ENCODE measurements around the gene APOLD1.

The APOLD1 gene

DNA sequence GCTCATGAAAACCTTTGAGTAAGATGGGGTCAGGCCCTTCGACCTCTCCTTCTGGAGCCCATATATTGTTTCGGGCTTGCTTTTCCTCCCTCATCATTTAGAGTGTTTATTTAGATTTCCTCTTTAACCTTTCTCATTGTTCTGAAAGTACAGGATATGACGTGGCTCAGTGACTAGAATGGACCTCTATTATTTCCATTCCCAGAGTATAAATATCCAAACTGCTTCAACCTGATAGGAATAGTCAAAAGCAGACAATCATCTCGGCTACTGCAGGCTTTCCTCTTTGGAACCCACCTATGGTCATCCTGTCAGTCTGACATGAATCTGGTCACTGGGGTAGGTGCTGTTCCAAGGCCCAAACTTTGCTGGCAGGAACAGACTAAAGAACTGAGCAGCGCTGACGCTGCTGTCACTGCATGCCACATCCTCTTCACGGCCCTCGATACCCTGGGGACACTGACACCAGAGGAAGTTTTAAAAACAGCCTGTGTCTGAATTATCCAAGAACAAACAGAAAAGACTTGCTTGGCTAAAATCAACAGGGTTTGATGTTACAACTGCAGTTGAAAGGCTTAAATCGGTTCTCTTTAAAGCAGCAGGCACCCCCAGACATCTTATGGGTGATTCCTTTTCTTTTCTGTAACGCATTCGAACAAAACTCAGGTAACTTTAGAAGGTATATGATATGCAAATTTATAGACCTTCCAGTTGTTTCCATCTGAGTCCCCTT, 22.7 kb downstream of the APOLD1 start:
- no peak for DNase-seq (ENCODE audit: low read depth)
- TF ChIP-seq, protein P1, sequence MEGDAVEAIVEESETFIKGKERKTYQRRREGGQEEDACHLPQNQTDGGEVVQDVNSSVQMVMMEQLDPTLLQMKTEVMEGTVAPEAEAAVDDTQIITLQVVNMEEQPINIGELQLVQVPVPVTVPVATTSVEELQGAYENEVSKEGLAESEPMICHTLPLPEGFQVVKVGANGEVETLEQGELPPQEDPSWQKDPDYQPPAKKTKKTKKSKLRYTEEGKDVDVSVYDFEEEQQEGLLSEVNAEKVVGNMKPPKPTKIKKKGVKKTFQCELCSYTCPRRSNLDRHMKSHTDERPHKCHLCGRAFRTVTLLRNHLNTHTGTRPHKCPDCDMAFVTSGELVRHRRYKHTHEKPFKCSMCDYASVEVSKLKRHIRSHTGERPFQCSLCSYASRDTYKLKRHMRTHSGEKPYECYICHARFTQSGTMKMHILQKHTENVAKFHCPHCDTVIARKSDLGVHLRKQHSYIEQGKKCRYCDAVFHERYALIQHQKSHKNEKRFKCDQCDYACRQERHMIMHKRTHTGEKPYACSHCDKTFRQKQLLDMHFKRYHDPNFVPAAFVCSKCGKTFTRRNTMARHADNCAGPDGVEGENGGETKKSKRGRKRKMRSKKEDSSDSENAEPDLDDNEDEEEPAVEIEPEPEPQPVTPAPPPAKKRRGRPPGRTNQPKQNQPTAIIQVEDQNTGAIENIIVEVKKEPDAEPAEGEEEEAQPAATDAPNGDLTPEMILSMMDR (conservative IDR thresholded peaks at IDR 0.05; ENCODE audit: low read depth, low read length) = no peak
- no peak overlapping the region for H3K4me3 ChIP-seq (ENCODE audit: low read depth, low read length)

DNA sequence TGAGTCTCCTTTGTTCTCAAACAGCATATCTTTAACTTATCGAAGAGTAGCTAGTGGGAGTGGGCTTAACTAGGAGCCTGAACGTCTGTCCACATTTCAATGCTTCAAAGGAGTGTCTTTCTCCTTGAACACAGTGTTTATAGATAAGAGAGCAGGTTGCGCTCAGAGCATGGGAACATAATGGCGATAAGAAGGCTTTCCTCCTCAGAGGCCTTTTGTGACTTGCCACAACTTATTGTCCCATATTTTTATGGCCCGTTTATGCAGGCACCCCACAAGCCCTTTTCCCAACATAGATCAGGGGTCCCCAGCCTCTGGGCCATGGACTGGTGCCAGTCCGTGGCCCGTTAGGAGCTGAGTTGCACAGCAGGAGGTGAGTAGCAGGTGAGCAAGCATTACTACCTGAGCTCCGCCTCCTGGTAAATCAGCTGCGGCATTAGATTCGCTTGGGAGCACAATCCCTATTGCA, 25.1 kb downstream of the APOLD1 start:
- no peak overlapping the region for H3K4me3 ChIP-seq (ENCODE audit: low read depth, low read length)
- no peak for DNase-seq (ENCODE audit: low read depth)
- TF ChIP-seq, protein P1 (conservative IDR thresholded peaks at IDR 0.05; ENCODE audit: low read depth, low read length) = no peak

DNA sequence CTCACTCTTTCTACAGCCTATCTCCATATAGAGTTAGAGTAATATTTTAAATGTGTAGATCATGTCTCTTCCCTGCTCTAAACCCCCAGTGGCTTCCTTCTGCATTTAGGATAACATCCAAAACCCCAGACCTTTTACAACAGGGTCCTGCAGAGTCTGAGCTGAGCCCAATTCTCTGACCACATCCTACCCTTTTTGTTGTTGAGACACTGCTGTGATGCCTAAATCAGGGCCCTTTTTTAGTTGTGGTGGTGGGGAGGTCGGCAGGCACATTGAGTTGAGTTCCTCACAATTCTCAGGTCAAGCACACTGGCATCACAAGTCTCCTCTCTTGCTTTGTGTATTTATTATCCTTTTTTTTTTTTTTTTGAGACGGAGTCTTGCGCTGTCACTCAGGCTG, 25.9 kb downstream of the APOLD1 start:
- TF ChIP-seq, protein P1 (conservative IDR thresholded peaks at IDR 0.05; ENCODE audit: low read depth, low read length) = no peak
- DNase-seq (ENCODE audit: low read depth) = no peak
- no peak overlapping the region for H3K4me3 ChIP-seq (ENCODE audit: low read depth, low read length)

DNA sequence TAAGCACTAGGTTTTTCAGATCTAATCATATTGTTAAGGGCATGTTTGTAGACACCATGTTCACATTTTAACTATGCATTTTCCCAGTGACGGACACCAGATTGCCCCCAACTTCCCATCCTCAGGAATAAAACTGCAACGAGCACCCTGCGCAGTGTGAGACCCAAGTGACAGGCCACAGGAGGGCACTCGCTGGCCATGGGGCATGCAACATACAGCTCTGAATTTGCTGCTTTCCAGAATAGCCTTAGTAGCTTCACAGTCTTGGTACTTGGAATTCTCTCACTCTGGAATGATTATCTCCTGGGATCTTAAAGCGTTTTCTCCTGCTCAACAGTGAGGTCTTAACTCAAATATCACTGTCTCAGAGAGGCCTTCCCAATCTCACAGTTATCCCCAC, 26.7 kb downstream of the APOLD1 start:
- TF ChIP-seq, protein P1 (conservative IDR thresholded peaks at IDR 0.05; ENCODE audit: low read depth, low read length) = no peak
- DNase-seq (ENCODE audit: low read depth) = no peak
- no peak overlapping the region for H3K4me3 ChIP-seq (ENCODE audit: low read depth, low read length)

DNA sequence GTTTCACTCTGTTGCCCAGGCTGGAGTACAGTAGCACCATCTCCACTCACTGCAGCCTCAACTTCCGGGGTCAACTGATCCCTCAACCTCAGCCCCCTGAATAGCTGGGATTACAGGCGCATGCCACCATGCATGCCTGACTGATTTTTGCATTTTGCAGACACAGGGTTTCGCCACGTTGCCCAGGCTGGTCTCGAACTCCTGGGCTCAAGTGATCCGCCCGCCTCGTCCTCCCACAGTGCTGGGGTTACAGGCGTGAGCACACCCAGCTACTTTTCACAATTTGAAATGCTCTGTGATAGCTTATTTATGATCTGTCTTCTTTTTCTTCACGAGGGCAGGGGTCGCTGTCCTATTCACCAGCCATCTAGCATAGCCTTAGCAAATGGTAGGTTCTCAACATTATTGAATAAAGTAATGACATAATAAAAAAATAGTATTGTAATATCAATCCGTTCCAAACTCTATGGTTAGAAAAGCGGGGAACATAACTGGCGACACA, 27.2 kb downstream of the APOLD1 start:
- no peak overlapping the region for H3K4me3 ChIP-seq (ENCODE audit: low read depth, low read length)
- TF ChIP-seq, protein P1 (conservative IDR thresholded peaks at IDR 0.05; ENCODE audit: low read depth, low read length) = no peak
- DNase-seq (ENCODE audit: low read depth) = no peak

DNA sequence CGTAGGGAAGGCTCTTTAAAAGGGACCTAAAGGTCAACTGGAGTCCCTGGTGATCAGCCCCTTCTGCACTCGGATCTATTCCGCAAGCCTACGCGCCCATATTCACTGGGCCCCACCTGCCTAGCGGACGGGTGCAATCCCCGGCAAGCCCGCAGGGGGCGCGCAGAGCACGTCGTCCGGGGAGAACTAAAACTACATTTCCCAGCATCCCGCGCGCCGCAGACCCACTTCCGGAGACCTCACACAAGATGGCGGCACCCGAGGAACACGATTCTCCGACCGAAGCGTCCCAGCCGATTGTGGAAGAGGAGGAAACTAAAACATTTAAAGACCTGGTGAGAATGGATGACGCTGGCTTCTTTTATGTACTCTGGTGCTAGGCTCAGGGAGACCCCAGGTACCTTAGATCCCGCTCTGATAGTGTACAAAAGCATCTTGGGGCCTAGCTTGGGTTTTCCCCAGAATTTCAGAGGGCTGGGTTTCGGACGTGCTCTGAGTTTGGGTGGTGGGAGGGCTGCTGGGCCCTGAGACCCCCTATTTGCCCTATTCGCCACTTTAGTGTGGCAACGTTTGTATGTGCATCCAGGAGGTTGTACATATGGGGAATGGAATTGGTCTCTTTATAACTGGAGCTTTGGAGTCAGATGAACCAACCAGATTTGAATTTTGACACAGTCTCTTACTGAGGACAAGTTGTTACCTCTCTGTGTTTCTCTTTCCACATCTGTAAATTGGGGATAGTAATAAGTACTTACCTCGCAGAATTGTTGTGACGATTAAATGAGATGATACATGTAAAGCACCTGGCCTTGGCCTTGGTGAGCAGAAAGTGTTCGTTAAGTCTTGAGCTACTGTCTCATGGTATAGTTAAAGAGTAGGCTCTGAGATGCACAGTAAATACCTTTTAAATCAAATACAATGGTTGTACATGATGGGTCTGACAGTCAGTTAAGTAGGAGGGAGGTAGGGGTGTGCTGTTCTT, 28.0 kb downstream of the APOLD1 start, which contains the start of gene DDX47:
TSS of gene DDX47 (plus strand) at position 227 of the 982 bp plus-strand sequence. CDS start at position 249, 22 bp downstream.
- DNase-seq (ENCODE audit: low read depth) = peak; percentile 94
- TF ChIP-seq, protein P1 (conservative IDR thresholded peaks at IDR 0.05; ENCODE audit: low read depth, low read length) = peak; percentile 90
- peak within 1 kb of the TSS; percentile 74 for H3K4me3 ChIP-seq (ENCODE audit: low read depth, low read length)

All from choroid plexus epithelial cell (primary cell).